ENCODE results near the gene WDR89.
"Not testable (repeated sequence)": the region's sequence is repeated elsewhere in the genome, so short reads cannot be mapped to it uniquely, and the experiment has no call there.

Gene WDR89

DNA sequence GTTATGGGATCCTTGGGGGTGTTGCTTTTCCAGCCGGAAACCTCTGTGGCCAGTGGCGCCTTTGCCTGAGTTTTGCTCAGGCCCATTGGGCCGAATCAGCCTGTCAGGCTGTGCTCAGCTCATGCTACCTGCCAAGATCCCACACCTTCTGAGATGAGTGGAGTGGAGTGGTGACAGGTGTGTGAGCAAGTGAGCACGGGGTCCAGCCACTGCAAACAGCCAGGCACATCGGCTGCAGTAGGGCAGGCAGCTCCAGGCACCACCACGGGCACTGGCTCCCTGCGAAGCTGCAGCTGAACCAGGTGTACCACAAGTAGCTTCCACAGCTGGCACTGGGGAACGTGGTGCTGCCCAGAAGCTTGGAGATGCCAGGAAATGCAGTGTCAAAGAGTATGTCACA, 21.1 kb upstream of the WDR89 start:
- H3K9me3 ChIP-seq (ENCODE audit: insufficient read depth, low read depth, low read length): no peaks in the 10 kb centered on the region
- no peak overlapping the region for H2AFZ ChIP-seq (ENCODE audit: low read length)

GRCh38 chr14:63661881-63662280, 20.2 kb upstream of the WDR89 start:
- not testable (repeated sequence) for H3K4me2 ChIP-seq (ENCODE audit: low read depth, low read length, poor library complexity, severe bottlenecking); H3F3A ChIP-seq (ENCODE audit: low read depth); H3K27me3 ChIP-seq (ENCODE audit: insufficient read depth, low read length, poor library complexity, severe bottlenecking); H3K4me1 ChIP-seq (ENCODE audit: insufficient read depth, low read length, poor library complexity, severe bottlenecking); H3K79me2 ChIP-seq (ENCODE audit: insufficient read depth, low read length); H2AFZ ChIP-seq (ENCODE audit: low read length); H4K20me1 ChIP-seq (ENCODE audit: insufficient read depth, low read length, poor library complexity, severe bottlenecking); H3K4me3 ChIP-seq (ENCODE audit: low read length, poor library complexity, severe bottlenecking); H3K36me3 ChIP-seq (ENCODE audit: insufficient read depth, low read length); H3K9ac ChIP-seq (ENCODE audit: low read depth, low read length, poor library complexity, severe bottlenecking); H3K9me3 ChIP-seq (ENCODE audit: insufficient read depth, low read depth, low read length); H3K9me2 ChIP-seq (replicated peaks; ENCODE audit: low read depth, low read length)

More for the DNA sequence above, 21.1 kb upstream of the WDR89 start:
- H3K79me2 ChIP-seq (ENCODE audit: insufficient read depth, low read length): no peaks in the 10 kb centered on the region
- H3K36me3 ChIP-seq (ENCODE audit: insufficient read depth, low read length): no peaks in the 10 kb centered on the region
- no peaks in the 10 kb centered on the region for H3K4me1 ChIP-seq (ENCODE audit: insufficient read depth, low read length, poor library complexity, severe bottlenecking)
- no peak overlapping the region for H3K9ac ChIP-seq (ENCODE audit: low read depth, low read length, poor library complexity, severe bottlenecking)
- no peaks in the 10 kb centered on the region for H3F3A ChIP-seq (ENCODE audit: low read depth)
- no peaks in the 10 kb centered on the region for H3K27me3 ChIP-seq (ENCODE audit: insufficient read depth, low read length, poor library complexity, severe bottlenecking)
- TF ChIP-seq CTCF (conservative IDR thresholded peaks at IDR 0.05; ENCODE audit: low read length) (no peak), EZH2phosphoT487 (IDR thresholded peaks at IDR 0.05; ENCODE audit: borderline replicate concordance) (no peak)
- H3K4me2 ChIP-seq (ENCODE audit: low read depth, low read length, poor library complexity, severe bottlenecking): no peak overlapping the region
- no peak overlapping the region for H3K4me3 ChIP-seq (ENCODE audit: low read length, poor library complexity, severe bottlenecking)
- H4K20me1 ChIP-seq (ENCODE audit: insufficient read depth, low read length, poor library complexity, severe bottlenecking): no peaks in the 10 kb centered on the region
- no peaks in the 10 kb centered on the region for H3K9me2 ChIP-seq (replicated peaks; ENCODE audit: low read depth, low read length)

GRCh38 chr14:63659726-63660125, 18.1 kb upstream of the WDR89 start:
- Histone ChIP-seq H2AFZ (ENCODE audit: low read length) (no peak overlapping the region), H3K4me3 (ENCODE audit: low read length, poor library complexity, severe bottlenecking) (no peak overlapping the region), H3K79me2 (ENCODE audit: insufficient read depth, low read length) (no peaks in the 10 kb centered on the region), H3K9me2 (replicated peaks; ENCODE audit: low read depth, low read length) (no peaks in the 10 kb centered on the region), H3K36me3 (ENCODE audit: insufficient read depth, low read length) (no peaks in the 10 kb centered on the region), H3K4me1 (ENCODE audit: insufficient read depth, low read length, poor library complexity, severe bottlenecking) (no peaks in the 10 kb centered on the region), H3K9ac (ENCODE audit: low read depth, low read length, poor library complexity, severe bottlenecking) (no peak overlapping the region), H3F3A (ENCODE audit: low read depth) (no peaks in the 10 kb centered on the region), H3K9me3 (ENCODE audit: insufficient read depth, low read depth, low read length) (no peaks in the 10 kb centered on the region), H3K27me3 (ENCODE audit: insufficient read depth, low read length, poor library complexity, severe bottlenecking) (no peaks in the 10 kb centered on the region), H4K20me1 (ENCODE audit: insufficient read depth, low read length, poor library complexity, severe bottlenecking) (no peaks in the 10 kb centered on the region), H3K4me2 (ENCODE audit: low read depth, low read length, poor library complexity, severe bottlenecking) (no peak overlapping the region)
- TF ChIP-seq EZH2phosphoT487 (IDR thresholded peaks at IDR 0.05; ENCODE audit: borderline replicate concordance) (no peak), CTCF (conservative IDR thresholded peaks at IDR 0.05; ENCODE audit: low read length) (no peak)

GRCh38 chr14:63656194-63656593, 14.5 kb upstream of the WDR89 start:
- H4K20me1 ChIP-seq (ENCODE audit: insufficient read depth, low read length, poor library complexity, severe bottlenecking): no peaks in the 10 kb centered on the region
- H3K36me3 ChIP-seq (ENCODE audit: insufficient read depth, low read length): no peaks in the 10 kb centered on the region
- H2AFZ ChIP-seq (ENCODE audit: low read length): no peak overlapping the region
- no peaks in the 10 kb centered on the region for H3K27me3 ChIP-seq (ENCODE audit: insufficient read depth, low read length, poor library complexity, severe bottlenecking)
- no peaks in the 10 kb centered on the region for H3K79me2 ChIP-seq (ENCODE audit: insufficient read depth, low read length)
- no peaks in the 10 kb centered on the region for H3K9me2 ChIP-seq (replicated peaks; ENCODE audit: low read depth, low read length)
- no peaks in the 10 kb centered on the region for H3K9me3 ChIP-seq (ENCODE audit: insufficient read depth, low read depth, low read length)
- H3K9ac ChIP-seq (ENCODE audit: low read depth, low read length, poor library complexity, severe bottlenecking): no peak overlapping the region
- TF ChIP-seq EZH2phosphoT487 (IDR thresholded peaks at IDR 0.05; ENCODE audit: borderline replicate concordance) (no peak), CTCF (conservative IDR thresholded peaks at IDR 0.05; ENCODE audit: low read length) (no peak)
- H3K4me1 ChIP-seq (ENCODE audit: insufficient read depth, low read length, poor library complexity, severe bottlenecking): no peaks in the 10 kb centered on the region
- no peaks in the 10 kb centered on the region for H3F3A ChIP-seq (ENCODE audit: low read depth)
- H3K4me3 ChIP-seq (ENCODE audit: low read length, poor library complexity, severe bottlenecking): no peak overlapping the region
- no peak overlapping the region for H3K4me2 ChIP-seq (ENCODE audit: low read depth, low read length, poor library complexity, severe bottlenecking)
